KMS-11 (cell line): Measurements from ENCODE around the gene LACRT.
A peak's percentile ranks its signal among the peaks of the same experiment; 100 is the strongest.

Experiments
- H2AFZ ChIP-seq: fragments of 200-600 bp; sonication (generic); 2 replicates; pipeline ENCODE4 v1.6.1; 2016; ENCODE audit warnings: antibody characterized with exemption, mixed run types, low read depth
- H3K27ac ChIP-seq: fragments of 200-600 bp; sonication (generic); 2 replicates; pipeline ENCODE4 v1.6.1; 2016; ENCODE audit warnings: mild to moderate bottlenecking, mixed run types
- H3K27me3 ChIP-seq: fragments of 200-600 bp; sonication (generic); 2 replicates; pipeline ENCODE4 v1.6.1; 2017; ENCODE audit warnings: mild to moderate bottlenecking, low read depth, mixed run types, moderate library complexity; ENCODE audit not compliant: insufficient read depth
- H3K36me3 ChIP-seq: fragments of 200-600 bp; sonication (generic); 2 replicates; pipeline ENCODE4 v1.6.1; 2017; ENCODE audit warnings: mild to moderate bottlenecking, mixed run types; ENCODE audit not compliant: insufficient read depth
- H3K4me1 ChIP-seq: fragments of 200-600 bp; sonication (generic); 2 replicates; pipeline ENCODE4 v1.6.1; 2016; ENCODE audit warnings: mild to moderate bottlenecking, low read depth, mixed run types; ENCODE audit not compliant: poor library complexity, severe bottlenecking
- H3K4me2 ChIP-seq: fragments of 200-600 bp; sonication (generic); 2 replicates; pipeline ENCODE4 v1.7.0; 2016; ENCODE audit warnings: mild to moderate bottlenecking, mixed run types
- H3K4me3 ChIP-seq: fragments of 200-600 bp; sonication (generic); IDR thresholded peaks from 2 replicates; pipeline ENCODE4 v1.6.1; 2017; ENCODE audit warnings: low read depth, low read length, mixed read lengths; ENCODE audit not compliant: insufficient read depth
- H3K79me2 ChIP-seq: fragments of 200-600 bp; sonication (generic); 2 replicates; pipeline ENCODE4 v1.6.1; 2016; ENCODE audit warnings: low read depth, mixed run types; ENCODE audit not compliant: insufficient read depth
- H3K9ac ChIP-seq: fragments of 200-600 bp; sonication (generic); 2 replicates; pipeline ENCODE4 v1.6.1; 2016; ENCODE audit warnings: mild to moderate bottlenecking, mixed run types
- H4K20me1 ChIP-seq: fragments of 200-600 bp; sonication (generic); 2 replicates; pipeline ENCODE4 v1.6.1; 2016; ENCODE audit warnings: mild to moderate bottlenecking, mixed run types; ENCODE audit not compliant: insufficient read depth
- CTCF ChIP-seq: fragments of 200-600 bp; sonication (generic); conservative IDR thresholded peaks from 2 replicates; pipeline ENCODE4 v1.6.1; 2017; ENCODE audit warnings: low read depth, mild to moderate bottlenecking, antibody characterized with exemption, low read length, moderate library complexity, mixed read lengths

The LACRT gene

GRCh38 chr12:54634795-54635194, at the start of gene LACRT:
Gene LACRT, minus strand, starts transcription at chr12:54634895. Its CDS starts 54 bp downstream, at chr12:54634841.
- H3K4me2 ChIP-seq: no peak within 1 kb of the TSS
- H3K27ac ChIP-seq: no peak within 1 kb of the TSS
- H3K79me2 ChIP-seq: no peaks in the 10 kb centered on the region
- TF ChIP-seq CTCF: no peak
- H3K4me3 ChIP-seq: no peak within 1 kb of the TSS
- no peaks in the 10 kb centered on the region for H3K4me1 ChIP-seq
- H3K27me3 ChIP-seq: no peaks in the 10 kb centered on the region
- no peak within 1 kb of the TSS for H3K9ac ChIP-seq
- H3K36me3 ChIP-seq: no peaks in the 10 kb centered on the region
- H2AFZ ChIP-seq: no peak within 1 kb of the TSS
- H4K20me1 ChIP-seq: no peaks in the 10 kb centered on the region

- no peaks in the 10 kb centered on the region for H3K36me3 ChIP-seq
- H3K27ac ChIP-seq: no peak overlapping the region
- H2AFZ ChIP-seq: no peak overlapping the region
- no peaks in the 10 kb centered on the region for H4K20me1 ChIP-seq
- TF ChIP-seq CTCF: no peak
- no peaks in the 10 kb centered on the region for H3K27me3 ChIP-seq
- no peaks in the 10 kb centered on the region for H3K4me1 ChIP-seq
- H3K9ac ChIP-seq: no peak overlapping the region
- no peak overlapping the region for H3K4me3 ChIP-seq
- no peaks in the 10 kb centered on the region for H3K79me2 ChIP-seq
- no peak overlapping the region for H3K4me2 ChIP-seq
Measured at GRCh38 chr12:54683398-54683797, 48.7 kb upstream of the LACRT start.

GRCh38 chr12:54682674-54683073, 48.0 kb upstream of the LACRT start:
- Histone ChIP-seq H3K4me1 (no peaks in the 10 kb centered on the region), H3K9ac (no peak overlapping the region), H4K20me1 (no peaks in the 10 kb centered on the region), H3K36me3 (no peaks in the 10 kb centered on the region), H3K4me3 (no peak overlapping the region), H3K27ac (no peak overlapping the region), H3K4me2 (no peak overlapping the region), H2AFZ (no peak overlapping the region), H3K27me3 (no peaks in the 10 kb centered on the region), H3K79me2 (no peaks in the 10 kb centered on the region)
- TF ChIP-seq CTCF: no peak

- Histone ChIP-seq H3K4me3 (no peak overlapping the region), H2AFZ (no peak overlapping the region), H3K27me3 (no peaks in the 10 kb centered on the region), H3K4me1 (no peaks in the 10 kb centered on the region), H4K20me1 (no peaks in the 10 kb centered on the region), H3K4me2 (no peak overlapping the region), H3K9ac (no peak overlapping the region), H3K27ac (no peak overlapping the region), H3K36me3 (no peaks in the 10 kb centered on the region), H3K79me2 (no peaks in the 10 kb centered on the region)
- TF ChIP-seq CTCF: peak; percentile 94
Measured at GRCh38 chr12:54680374-54680773, 45.7 kb upstream of the LACRT start.
